CD4-positive, alpha-beta memory T cell (primary cell): ENCODE measurements around the gene TMEM26. TPM values are rescaled to one million over a fixed set of nuclear protein-coding genes. Genes with fewer than 3 reads are reported as not detected.

Experiments used
- CTCF ChIA-PET: fragments of 350-600 bp; sonication (Branson Sonifier 250); formaldehyde crosslinking; loops from one replicate; lab custom pipeline; 2021; ENCODE audit warnings: inconsistent platforms; ENCODE audit not compliant: partially characterized antibody; lab: Charles Lee
- POLR2A ChIA-PET: fragments of 350-600 bp; sonication (Branson Sonifier 250); formaldehyde crosslinking; loops from one replicate; lab custom pipeline; 2021; ENCODE audit not compliant: partially characterized antibody; lab: Charles Lee
- DNase-seq, 5 donors: peaks; one replicate each; pipeline versions ENCODE4 v3.0.0 to v3.0.0-alpha.2; 2020 to 2022; ENCODE audit warnings: mixed read lengths in 1 of 5
- H3K27ac ChIP-seq: one replicate; pipeline ENCODE4 v1.7.0; 2013; ENCODE audit warnings: low read depth, low read length
- H3K27me3 ChIP-seq: 2 replicates; pipeline ENCODE4 v1.7.0; 2013; ENCODE audit warnings: mild to moderate bottlenecking, low read length, moderate library complexity; ENCODE audit not compliant: insufficient read depth
- H3K36me3 ChIP-seq: 2 replicates; pipeline ENCODE4 v1.7.0; 2013; ENCODE audit warnings: mild to moderate bottlenecking, low read length, moderate library complexity; ENCODE audit not compliant: insufficient read depth
- H3K4me1 ChIP-seq: 2 replicates; pipeline ENCODE4 v1.7.0; 2013; ENCODE audit warnings: mild to moderate bottlenecking, low read length, moderate library complexity; ENCODE audit not compliant: insufficient read depth
- H3K4me3 ChIP-seq, 2 donors: one replicate each; pipeline ENCODE4 v1.7.0; 2013; ENCODE audit warnings: low read length in 2 of 2, mild to moderate bottlenecking in 1 of 2
- H3K9me3 ChIP-seq, 2 donors: one replicate each; pipeline ENCODE4 v1.7.0; 2013; ENCODE audit warnings: low read length in 2 of 2, control low read depth in 1 of 2; ENCODE audit not compliant: control insufficient read depth in 1 of 2
- H3K27ac Mint-ChIP-seq, 7 donors: one replicate each; pipeline ENCODE4 v1.8.0; 2020 to 2021; ENCODE audit warnings: mixed read lengths in 7 of 7, mild to moderate bottlenecking in 6 of 7, inconsistent platforms in 3 of 7, moderate library complexity in 3 of 7
- H3K27me3 Mint-ChIP-seq, 2 donors: one replicate each; pipeline ENCODE4 v1.8.0; 2020 to 2021; ENCODE audit warnings: mixed read lengths in 2 of 2
- H3K36me3 Mint-ChIP-seq, 2 donors: one replicate each; pipeline ENCODE4 v1.8.0; 2020 to 2021; ENCODE audit warnings: mixed read lengths in 2 of 2, inconsistent platforms in 1 of 2, mild to moderate bottlenecking in 1 of 2
- H3K4me1 Mint-ChIP-seq, 4 donors: one replicate each; pipeline ENCODE4 v1.8.0; 2020 to 2021; ENCODE audit warnings: mixed read lengths in 4 of 4, mild to moderate bottlenecking in 1 of 4
- H3K4me3 Mint-ChIP-seq, 8 donors: one replicate each; pipeline ENCODE4 v1.8.0; 2020 to 2021; ENCODE audit warnings: mixed read lengths in 8 of 8, mild to moderate bottlenecking in 7 of 8, moderate library complexity in 6 of 8, inconsistent platforms in 3 of 8
- H3K9me3 Mint-ChIP-seq, 8 donors: one replicate each; pipeline ENCODE4 v1.8.0; 2020 to 2021; ENCODE audit warnings: mixed read lengths in 8 of 8, mild to moderate bottlenecking in 5 of 8, inconsistent platforms in 3 of 8, moderate library complexity in 1 of 8
- intact Hi-C: fragments of 100-400 bp; cut with micrococcal nuclease; formaldehyde crosslinking; loops from one replicate; pipeline ENCODE4 v1.15.1; 2023
- polyA plus RNA-seq, 2 donors: library from polyadenylated mRNA; unstranded; fragments of 300-500 nt; fragmentation: Illumina TruSeq; gene quantifications; one replicate each; pipeline ENCODE4 v1.2.3, GENCODE V29; 2021
- total RNA-seq, 2 experiments: library from RNA; stranded (reverse); gene quantifications; one replicate each; pipeline ENCODE4 v1.2.3, GENCODE V29; 2021

TMEM26 gene
- total and polyA plus RNA-seq, 4 experiments from 2014 or later: not detected

DNA sequence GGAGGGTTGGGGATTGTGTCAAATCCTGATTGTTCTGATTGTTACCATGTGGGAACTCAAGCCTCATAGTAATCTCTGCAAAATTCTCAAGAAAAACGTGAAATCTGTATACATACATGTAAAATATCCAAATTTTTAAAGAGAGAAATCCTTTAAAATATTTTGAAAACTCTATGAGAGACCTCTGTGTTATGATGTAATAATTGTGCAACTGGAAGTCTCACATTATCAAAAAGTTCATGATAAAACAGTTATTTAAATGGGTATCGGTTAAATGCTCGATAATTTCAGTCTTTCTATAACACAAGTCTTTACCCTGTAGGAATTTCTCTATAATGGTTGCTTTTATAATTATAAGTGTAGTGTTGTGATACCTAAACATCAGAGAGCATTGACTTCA, 95.5 kb downstream of the TMEM26 start:
- intact Hi-C loops: no loop called here
- Mint-ChIP-seq H3K27ac (no peak overlapping the region), H3K36me3 (no peaks in the 10 kb centered on the region), H3K27me3 (peaks cover 1 to 3% of the 10 kb centered on the region in 2 donors), H3K4me1 (peaks cover 0 to 1% (median 0%) of the 10 kb centered on the region in 4 donors), H3K4me3 (no peak overlapping the region), H3K9me3 (no peaks in the 10 kb centered on the region)
- no peaks in the 10 kb centered on the region for H3K36me3 ChIP-seq
- no peak overlapping the region for H3K27ac ChIP-seq
- POLR2A ChIA-PET: no interaction called here
- H3K9me3 ChIP-seq: no peaks in the 10 kb centered on the region
- CTCF ChIA-PET: no interaction called here
- H3K4me1 ChIP-seq: no peaks in the 10 kb centered on the region
- H3K27me3 ChIP-seq: no peaks in the 10 kb centered on the region
- no peak for DNase-seq
- H3K4me3 ChIP-seq: no peak overlapping the region

Other genes with a start within 250 kb of the TMEM26 start
- not detected for gene CABCOCO1, start 209.5 kb upstream of the TMEM26 start, total RNA-seq
- gene CABCOCO1, start 209.5 kb upstream of the TMEM26 start, polyA plus RNA-seq: not detected